ENCODE results near the gene DEFB114.

Gene DEFB114

GRCh38 chr6:49937017-49937416 lies 26.9 kb downstream of the DEFB114 start:
- no peak for DNase-seq (ENCODE audit: low read depth in 2 of 2)

GRCh38 chr6:49935387-49935786 lies 28.6 kb downstream of the DEFB114 start:
- no peak for DNase-seq (ENCODE audit: low read depth in 2 of 2)

DNA sequence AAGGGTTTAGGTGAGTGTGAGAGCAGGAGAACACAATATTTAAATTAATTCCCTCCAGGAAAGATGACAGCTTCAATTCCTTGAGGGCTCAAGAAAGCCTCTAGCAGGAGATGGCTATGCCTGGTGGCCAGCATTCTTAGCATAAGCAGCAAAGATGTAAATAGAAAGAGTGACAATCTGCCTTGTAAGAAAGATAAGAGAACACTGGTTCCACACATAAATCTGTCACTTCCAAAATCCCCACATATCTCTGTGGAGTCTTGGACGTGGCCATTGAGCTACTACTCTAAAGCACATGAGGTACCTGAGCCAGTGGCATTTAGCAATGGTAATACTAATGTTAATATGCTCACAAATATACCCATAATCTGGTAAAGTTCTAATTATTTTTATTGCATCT lies 29.2 kb downstream of the DEFB114 start:
- no peak for DNase-seq (ENCODE audit: low read depth in 2 of 2)

DNA sequence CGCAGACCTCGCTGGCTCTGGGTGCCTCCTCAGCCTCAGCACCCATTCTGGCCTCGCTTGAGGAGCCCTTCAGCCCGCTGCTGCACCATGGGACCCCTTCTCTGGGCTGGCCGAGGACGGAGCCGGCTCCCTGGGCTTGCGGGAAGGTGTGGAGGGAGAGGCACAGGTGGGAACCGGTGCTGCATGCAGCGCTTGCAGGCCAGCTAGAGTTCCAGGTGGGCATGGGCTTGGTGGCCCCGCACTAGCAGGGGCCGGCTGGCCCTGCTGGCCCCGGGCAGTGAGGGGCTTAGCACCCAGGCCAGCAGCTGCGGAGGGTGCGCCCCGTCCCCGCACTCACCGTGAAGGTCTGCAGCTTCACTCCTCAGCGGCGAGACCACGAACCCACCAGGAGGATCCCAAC lies 30.4 kb downstream of the DEFB114 start:
- no peak for DNase-seq (ENCODE audit: low read depth in 2 of 2)

DNA sequence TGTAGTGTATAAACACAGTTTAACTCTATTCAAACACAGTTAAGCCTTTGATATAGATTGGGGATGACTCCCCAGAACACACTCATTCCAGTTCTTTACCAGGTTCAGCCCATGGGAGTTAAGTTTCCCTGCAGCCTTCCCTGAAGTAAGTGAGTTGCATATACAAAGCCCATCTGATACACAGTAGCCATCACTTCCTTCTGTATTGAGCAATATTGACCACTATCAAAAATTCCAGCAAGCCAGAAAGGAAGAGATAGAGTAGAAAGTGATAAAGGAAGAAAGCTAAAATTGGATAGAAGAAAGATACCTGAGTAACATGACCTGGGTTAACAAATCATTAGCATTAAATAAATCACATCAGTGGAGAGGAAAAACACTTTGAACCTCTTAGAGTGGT lies 34.6 kb downstream of the DEFB114 start:
- no peak for DNase-seq (ENCODE audit: low read depth in 2 of 2)

DNA sequence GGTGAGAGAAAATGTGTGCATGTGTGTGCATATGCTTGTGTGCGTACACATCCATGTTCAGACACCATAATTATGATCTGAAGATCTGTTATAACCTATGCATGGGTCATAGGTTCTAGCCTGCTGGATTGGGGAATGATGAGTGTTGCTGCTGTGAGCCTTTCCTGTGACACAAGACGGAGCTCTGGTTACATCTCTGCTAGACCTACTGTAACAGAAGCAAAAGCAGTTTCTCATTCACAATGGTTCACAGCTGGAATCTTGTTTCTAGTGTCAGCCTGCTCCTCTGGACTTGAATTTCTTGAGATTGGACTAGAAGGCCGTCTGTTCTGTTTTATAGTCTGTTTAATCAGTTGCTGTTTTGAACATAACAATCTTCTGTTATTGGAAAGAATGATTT lies 40.1 kb downstream of the DEFB114 start:
- no peak for DNase-seq (ENCODE audit: low read depth in 2 of 2)

DNA sequence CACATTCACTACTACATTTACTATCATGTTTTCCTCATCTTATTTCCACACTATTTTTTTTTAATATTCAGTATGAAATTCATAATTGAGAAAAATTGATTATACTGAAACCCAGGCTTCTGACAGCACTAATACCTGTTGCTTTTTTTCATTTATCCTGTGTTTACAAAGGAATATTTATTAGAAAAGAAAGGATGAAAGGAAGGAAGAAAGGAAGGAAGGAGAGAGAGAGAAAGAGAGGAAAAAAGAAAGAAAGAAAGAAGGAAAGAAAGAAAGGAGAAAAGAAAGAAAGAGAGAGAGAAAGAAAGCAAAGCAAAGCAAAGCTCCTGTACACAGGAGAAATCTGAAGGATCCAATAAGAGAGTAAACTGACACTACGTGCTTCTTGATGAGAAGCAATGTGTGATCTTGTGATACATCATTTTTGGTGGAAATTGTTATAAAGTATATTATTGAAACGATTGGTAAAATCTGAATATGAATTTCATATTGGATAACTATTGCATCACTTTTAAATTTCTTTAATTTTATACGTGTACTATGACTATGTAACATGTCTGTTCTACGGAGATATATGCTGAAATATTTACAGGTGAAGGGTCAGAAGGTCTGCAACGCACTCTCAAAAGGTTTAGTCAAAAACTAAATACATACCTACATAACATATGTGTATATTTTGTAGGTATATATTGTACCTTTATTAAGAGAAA lies 43.9 kb downstream of the DEFB114 start:
- no peak for DNase-seq (ENCODE audit: low read depth in 2 of 2)

DNA sequence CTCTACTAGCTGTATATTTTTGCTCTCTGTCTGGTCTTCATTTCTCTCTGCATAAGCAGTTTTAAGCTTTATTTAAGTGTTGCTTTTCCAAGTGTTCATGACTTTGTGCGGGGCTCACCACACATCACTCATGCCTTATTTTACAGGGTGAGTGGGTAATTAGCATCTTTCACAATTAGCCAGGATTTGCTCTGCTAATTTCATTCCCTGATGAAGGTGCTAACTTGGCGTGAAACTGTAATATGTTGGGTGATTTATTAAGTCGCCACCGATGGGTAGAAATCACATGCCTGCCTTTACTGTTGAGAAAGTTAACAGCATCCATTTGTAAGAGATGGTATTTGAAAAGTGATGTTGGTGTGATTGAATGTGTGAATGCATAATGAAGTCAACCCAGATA lies 44.7 kb downstream of the DEFB114 start:
- no peak for DNase-seq (ENCODE audit: low read depth in 2 of 2)

- no peak for DNase-seq (ENCODE audit: low read depth in 2 of 2)
Observed at GRCh38 chr6:49918787-49919186, 45.2 kb downstream of the DEFB114 start.

DNA sequence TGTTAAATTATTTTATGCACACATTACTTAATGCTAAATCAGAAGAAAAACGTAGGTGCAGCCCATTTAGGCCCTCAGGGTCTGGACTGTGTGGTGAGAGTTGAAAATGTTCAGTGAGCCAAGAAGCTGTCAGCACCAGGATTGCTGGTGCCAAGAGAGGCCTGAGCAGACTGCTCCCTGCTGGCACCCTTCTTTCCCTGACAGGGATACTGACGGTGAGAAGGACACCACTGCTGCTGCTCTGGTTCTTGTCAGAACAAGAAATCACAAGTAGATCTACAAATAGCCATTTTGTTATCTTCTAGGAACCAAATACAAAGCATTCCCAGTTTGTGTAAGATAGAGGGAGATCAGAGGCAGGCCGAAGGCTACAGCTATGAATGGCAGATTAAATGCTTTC lies 48.9 kb downstream of the DEFB114 start:
- DNase-seq (ENCODE audit: low read depth in 2 of 2) = no peak

DNA sequence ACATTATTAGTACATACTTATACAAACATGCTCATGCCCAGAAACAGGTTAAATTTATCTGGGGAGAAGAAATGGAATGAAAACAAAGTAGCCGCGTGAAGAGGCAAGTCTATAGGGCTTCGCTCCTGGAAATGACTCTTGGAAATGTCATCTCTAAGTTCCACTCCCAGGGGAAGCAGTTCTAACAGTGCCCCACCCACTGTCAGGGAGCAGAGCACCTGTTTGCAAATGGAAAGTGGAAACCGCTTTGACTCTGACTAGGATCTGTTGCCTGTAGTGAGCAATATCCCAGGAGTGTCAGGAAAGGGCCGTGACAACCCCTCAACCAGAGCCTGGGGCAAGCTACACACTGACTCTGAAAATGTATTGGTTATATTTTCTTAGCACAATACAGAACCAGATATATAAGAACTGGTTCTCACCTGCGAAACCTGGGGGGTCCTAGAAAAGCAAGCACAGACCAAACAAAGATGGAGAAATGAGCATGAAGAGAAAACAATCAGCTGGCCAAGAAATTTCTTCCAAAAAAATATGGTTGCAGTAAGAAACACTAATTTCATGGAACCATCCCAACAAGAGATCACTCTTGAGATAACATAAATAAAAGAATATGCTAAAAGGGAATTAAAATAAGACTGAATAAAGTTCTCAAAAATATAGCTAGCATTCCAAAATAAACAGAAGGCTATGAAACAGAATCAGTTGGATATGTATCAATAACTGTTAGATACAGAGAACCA lies 50.2 kb downstream of the DEFB114 start:
- no peak for DNase-seq (ENCODE audit: low read depth in 2 of 2)

GRCh38 chr6:49912196-49912595 lies 51.8 kb downstream of the DEFB114 start:
- DNase-seq (ENCODE audit: low read depth in 2 of 2) = no peak

DNA sequence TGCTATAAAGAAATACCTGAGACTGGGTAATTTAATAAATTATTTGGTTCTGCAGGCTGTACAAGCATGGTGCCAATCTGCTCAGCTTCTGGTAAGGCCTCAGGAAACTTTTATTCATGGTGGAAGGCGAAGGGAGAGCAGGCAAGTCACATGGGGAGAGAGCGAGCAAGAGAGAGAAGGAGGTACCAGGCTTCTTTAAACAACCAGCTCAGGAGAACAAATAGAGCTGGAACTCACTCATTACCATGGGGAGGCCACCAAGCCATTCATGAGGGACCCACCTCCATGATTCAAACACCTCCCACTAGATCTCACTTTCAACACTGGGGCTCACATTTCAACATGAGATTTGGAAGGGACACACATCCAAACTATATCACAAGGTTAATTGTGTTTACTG lies 52.7 kb downstream of the DEFB114 start:
- DNase-seq (ENCODE audit: low read depth in 2 of 2) = no peak

Measured in stimulated activated CD8-positive, alpha-beta memory T cell treated with anti-CD3 and anti-CD28 coated beads, Interleukin-2, amount 100 ng/mL, for 48 hours (primary cell).